AG10803 (cell line): ENCODE measurements around the gene CCM2.

ENCODE experiments used
- DNase-seq: peaks from one replicate; pipeline ENCODE4 v3.0.0; 2010; ENCODE audit warnings: low read depth
- H3K4me3 ChIP-seq: 2 replicates; pipeline ENCODE4 v1.5.1; 2011; ENCODE audit warnings: mild to moderate bottlenecking, low read length, control low read depth
- CTCF ChIP-seq: conservative IDR thresholded peaks from 2 replicates; pipeline ENCODE4 v1.5.1; 2011; ENCODE audit warnings: mild to moderate bottlenecking, low read length, control low read depth, inconsistent platforms

The CCM2 gene

GRCh38 chr7:45080265-45080957 lies 80.4 kb downstream of the CCM2 start:
- no peak for DNase-seq
- no peak for TF ChIP-seq CTCF
- no peak overlapping the region for H3K4me3 ChIP-seq

GRCh38 chr7:45080958-45081669 lies 81.1 kb downstream of the CCM2 start:
- TF ChIP-seq CTCF = no peak
- DNase-seq = no peak
- no peak overlapping the region for H3K4me3 ChIP-seq

- DNase-seq = no peak
- TF ChIP-seq CTCF = no peak
- H3K4me3 ChIP-seq = no peak overlapping the region
Observed at GRCh38 chr7:45081670-45081974, 81.6 kb downstream of the CCM2 start.

- TF ChIP-seq CTCF = no peak
- H3K4me3 ChIP-seq = no peak overlapping the region
- no peak for DNase-seq
Observed at GRCh38 chr7:45082031-45082830, 82.2 kb downstream of the CCM2 start.

- DNase-seq = no peak
- no peak for TF ChIP-seq CTCF
Observed at GRCh38 chr7:45082831-45083331, 82.9 kb downstream of the CCM2 start.

GRCh38 chr7:45084336-45084735 lies 84.3 kb downstream of the CCM2 start:
- no peak for DNase-seq
- TF ChIP-seq CTCF = no peak
- H3K4me3 ChIP-seq = no peak overlapping the region

More at GRCh38 chr7:45082831-45083331, 82.9 kb downstream of the CCM2 start:
- no peak overlapping the region for H3K4me3 ChIP-seq
